OCI-LY7 (cell line): ENCODE results near the gene IPPK. TPM values are rescaled to one million over a fixed set of nuclear protein-coding genes. Genes with fewer than 3 reads are reported as not detected.

Source experiments
- BruUV-seq: library from RNA; stranded (reverse); fragments of 400-500 nt; replicated peaks from 2 replicates; lab custom pipeline; 2021; lab: Mats Ljungman, UMichigan
- CTCF ChIA-PET: fragments of 300-600 bp; sonication (Branson Sonifier 250); formaldehyde crosslinking; loops from one replicate; lab custom pipeline; 2022; ENCODE audit warnings: antibody characterized with exemption; ENCODE audit not compliant: unreplicated experiment; lab: Charles Lee
- POLR2A ChIA-PET: fragments of 300-600 bp; sonication (Branson Sonifier 250); formaldehyde crosslinking; loops from one replicate; lab custom pipeline; 2022; ENCODE audit warnings: antibody characterized with exemption; lab: Charles Lee
- DNase-seq: peaks from one replicate; pipeline ENCODE4 v3.0.0-alpha.2; 2015; ENCODE audit warnings: low spot score
- H2AFZ ChIP-seq: fragments of 200-600 bp; sonication (generic), shearing (Covaris generic); 2 replicates; pipeline ENCODE4 v1.6.1; 2014; ENCODE audit warnings: mild to moderate bottlenecking, antibody characterized with exemption, low read length, moderate library complexity
- H3K27ac ChIP-seq: fragments of 200-600 bp; sonication (generic); 2 replicates; pipeline ENCODE4 v1.5.1; 2014; ENCODE audit warnings: mixed run types, low read depth, mild to moderate bottlenecking, moderate library complexity, low read length, inconsistent platforms; ENCODE audit not compliant: poor library complexity, severe bottlenecking
- H3K36me3 ChIP-seq: fragments of 200-600 bp; sonication (generic); 2 replicates; pipeline ENCODE4 v1.6.1; 2014; ENCODE audit warnings: mild to moderate bottlenecking, antibody characterized with exemption, low read length, moderate library complexity, mixed read lengths; ENCODE audit not compliant: insufficient read depth
- H3K4me1 ChIP-seq: fragments of 200-600 bp; sonication (generic); 2 replicates; pipeline ENCODE4 v1.5.1; 2014; ENCODE audit warnings: mild to moderate bottlenecking, low read length; ENCODE audit not compliant: insufficient read depth, poor library complexity, severe bottlenecking
- H3K4me2 ChIP-seq: fragments of 200-600 bp; sonication (generic); 2 replicates; pipeline ENCODE4 v1.6.1; 2014; ENCODE audit warnings: mild to moderate bottlenecking, low read length
- H3K4me3 ChIP-seq: fragments of 200-600 bp; sonication (generic); 2 replicates; pipeline ENCODE4 v1.5.1; 2014; ENCODE audit warnings: mild to moderate bottlenecking, low read depth, low read length; ENCODE audit not compliant: poor library complexity, severe bottlenecking
- H3K79me2 ChIP-seq: fragments of 200-600 bp; sonication (generic); 2 replicates; pipeline ENCODE4 v1.6.1; 2016; ENCODE audit warnings: low read depth, mild to moderate bottlenecking, low read length, moderate library complexity, mixed read lengths; ENCODE audit not compliant: insufficient read depth
- H3K9me2 ChIP-seq: fragments of 200-600 bp; sonication (generic); 2 replicates; pipeline ENCODE4 v1.6.1; 2016; ENCODE audit warnings: mild to moderate bottlenecking, low read length, mixed read lengths; ENCODE audit not compliant: insufficient read depth
- H3K9me3 ChIP-seq: fragments of 200-600 bp; sonication (generic); 2 replicates; pipeline ENCODE4 v1.6.1; 2014; ENCODE audit warnings: mild to moderate bottlenecking, mixed run types, low read length, mixed read lengths
- H4K20me1 ChIP-seq: fragments of 200-600 bp; sonication (generic); 2 replicates; pipeline ENCODE4 v1.6.1; 2014; ENCODE audit warnings: mild to moderate bottlenecking, antibody characterized with exemption, low read length, moderate library complexity, mixed read lengths; ENCODE audit not compliant: insufficient read depth
- CTCF ChIP-seq: fragments of 200-600 bp; sonication (generic); conservative IDR thresholded peaks from 2 replicates; pipeline ENCODE4 v1.5.1; 2014; ENCODE audit warnings: mild to moderate bottlenecking, antibody characterized with exemption, low read length, moderate library complexity, mixed read lengths
- EZH2phosphoT487 ChIP-seq: fragments of 200-600 bp; sonication (generic); IDR thresholded peaks from 2 replicates; pipeline ENCODE4 v1.6.1; 2018; ENCODE audit warnings: low read depth, borderline replicate concordance, mild to moderate bottlenecking, mixed run types, antibody characterized with exemption, low read length, moderate library complexity, mixed read lengths
- intact Hi-C: fragments of 100-400 bp; cut with micrococcal nuclease; formaldehyde crosslinking; loops from one replicate; pipeline ENCODE4 v1.10.0; 2022; ENCODE audit not compliant: unreplicated experiment
- total RNA-seq, 2 experiments: library from RNA; depleted of rRNA in 1 of 2; stranded (reverse); fragments of >200 nt in 1 of 2; shearing (Covaris generic) in 1 of 2; gene quantifications; 2 replicates each; pipeline ENCODE4 v1.2.3, GENCODE V29; 2014 to 2022

The IPPK gene
- total RNA-seq, 2 experiments from 2014 or later, result 10.3 to 12.7 TPM

- CTCF ChIA-PET, result no interaction called here
- POLR2A ChIA-PET, result no interaction called here
- TF ChIP-seq EZH2phosphoT487, result no peak
- TF ChIP-seq CTCF, result no peak
- no peak overlapping the region for H3K4me3 ChIP-seq
- H4K20me1 ChIP-seq, result no peaks in the 10 kb centered on the region
- no peak overlapping the region for H3K27ac ChIP-seq
- intact Hi-C loops, result no loop called here
- no peaks in the 10 kb centered on the region for H3K9me2 ChIP-seq
- no peak overlapping the region for H3K4me2 ChIP-seq
- no peaks in the 10 kb centered on the region for H3K36me3 ChIP-seq
- no peaks in the 10 kb centered on the region for H3K9me3 ChIP-seq
- no peaks in the 10 kb centered on the region for H3K79me2 ChIP-seq
- BruUV-seq, result no TSS peak
- DNase-seq, result no peak
- H2AFZ ChIP-seq, result no peak overlapping the region
- H3K4me1 ChIP-seq, result no peaks in the 10 kb centered on the region
Observed at GRCh38 chr9:92696619-92697018, 26.7 kb upstream of the IPPK start.

DNA sequence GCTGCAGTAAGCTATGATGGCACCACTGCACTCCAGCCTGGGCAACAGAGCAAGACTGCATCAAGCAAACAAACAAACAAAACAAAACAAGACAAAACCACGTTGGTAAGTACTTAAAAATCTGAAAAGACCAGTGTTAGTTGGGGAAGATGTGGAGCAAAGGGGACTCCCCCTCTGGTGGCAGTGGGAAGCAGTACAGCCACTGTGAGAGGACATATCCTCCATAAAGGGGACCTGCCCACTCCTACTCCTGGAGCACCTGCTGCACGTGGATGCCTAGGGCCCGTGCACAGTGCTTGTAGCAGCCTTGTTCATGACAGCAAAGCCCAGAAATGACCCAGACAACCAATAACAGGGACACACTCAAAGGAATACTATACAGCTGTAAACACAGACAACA, 17.0 kb upstream of the IPPK start:
- Histone ChIP-seq H3K27ac (no peak overlapping the region), H3K4me2 (no peak overlapping the region), H3K79me2 (no peaks in the 10 kb centered on the region), H3K4me1 (peaks cover 18% of the 10 kb centered on the region), H2AFZ (no peak overlapping the region), H3K36me3 (no peaks in the 10 kb centered on the region), H3K9me2 (no peaks in the 10 kb centered on the region), H3K9me3 (no peaks in the 10 kb centered on the region), H3K4me3 (no peak overlapping the region), H4K20me1 (no peaks in the 10 kb centered on the region)
- BruUV-seq, result no TSS peak
- POLR2A ChIA-PET, result interaction anchor here (0.7 kb wide), 1 partner anchor 59 kb away, joined by 3 read pairs; no protein-coding TSS in a partner anchor
- CTCF ChIA-PET, result interaction anchor here (0.6 kb wide), 1 partner anchor 540 kb away, joined by 3 read pairs; no protein-coding TSS in a partner anchor
- intact Hi-C loops, result no loop called here
- DNase-seq, result peak; percentile 35
- no peak for TF ChIP-seq EZH2phosphoT487
- peak; percentile 52 for TF ChIP-seq CTCF

- POLR2A ChIA-PET, result no interaction called here
- Histone ChIP-seq H3K4me1 (peaks cover 18% of the 10 kb centered on the region), H3K36me3 (no peaks in the 10 kb centered on the region), H2AFZ (peak overlapping the region; percentile 96), H3K4me2 (peak overlapping the region; percentile 64), H3K9me2 (no peaks in the 10 kb centered on the region), H4K20me1 (no peaks in the 10 kb centered on the region), H3K27ac (no peak overlapping the region), H3K79me2 (no peaks in the 10 kb centered on the region), H3K4me3 (no peak overlapping the region), H3K9me3 (no peaks in the 10 kb centered on the region)
- TF ChIP-seq EZH2phosphoT487 (no peak), CTCF (no peak)
- CTCF ChIA-PET, result no interaction called here
- no TSS peak for BruUV-seq
- DNase-seq, result peak; percentile 11
- intact Hi-C loops, result no loop called here
Observed at GRCh38 chr9:92685022-92685421, 15.1 kb upstream of the IPPK start.
